ENCODE results near the gene HERC2. TPM values are rescaled to one million over a fixed set of nuclear protein-coding genes. Genes with fewer than 3 reads are reported as not detected.

HERC2 gene
- total RNA-seq, 2 donors from 2014 or later, result 65.1 to 69.8 TPM

GRCh38 chr15:28096670-28097431, 225.1 kb downstream of the HERC2 start:
- DNase-seq (ENCODE audit: low spot score), result no peak
- Histone ChIP-seq H3K27ac (peak overlapping the region; percentile 47 to 64), H3K36me3 (no peaks in the 10 kb centered on the region), H3K9me3 (no peaks in the 10 kb centered on the region), H3K27me3 (replicated peaks; ENCODE audit: insufficient read depth) (no peaks in the 10 kb centered on the region), H3K4me1 (replicated peaks) (no peaks in the 10 kb centered on the region), H3K4me3 (peak overlapping the region; percentile 20 to 37)
- 6% methylated on average over 43 of the region's 72 CpGs for WGBS
- intact Hi-C loops (cut with DNase I), result no loop called here
- TF ChIP-seq, protein P1, sequence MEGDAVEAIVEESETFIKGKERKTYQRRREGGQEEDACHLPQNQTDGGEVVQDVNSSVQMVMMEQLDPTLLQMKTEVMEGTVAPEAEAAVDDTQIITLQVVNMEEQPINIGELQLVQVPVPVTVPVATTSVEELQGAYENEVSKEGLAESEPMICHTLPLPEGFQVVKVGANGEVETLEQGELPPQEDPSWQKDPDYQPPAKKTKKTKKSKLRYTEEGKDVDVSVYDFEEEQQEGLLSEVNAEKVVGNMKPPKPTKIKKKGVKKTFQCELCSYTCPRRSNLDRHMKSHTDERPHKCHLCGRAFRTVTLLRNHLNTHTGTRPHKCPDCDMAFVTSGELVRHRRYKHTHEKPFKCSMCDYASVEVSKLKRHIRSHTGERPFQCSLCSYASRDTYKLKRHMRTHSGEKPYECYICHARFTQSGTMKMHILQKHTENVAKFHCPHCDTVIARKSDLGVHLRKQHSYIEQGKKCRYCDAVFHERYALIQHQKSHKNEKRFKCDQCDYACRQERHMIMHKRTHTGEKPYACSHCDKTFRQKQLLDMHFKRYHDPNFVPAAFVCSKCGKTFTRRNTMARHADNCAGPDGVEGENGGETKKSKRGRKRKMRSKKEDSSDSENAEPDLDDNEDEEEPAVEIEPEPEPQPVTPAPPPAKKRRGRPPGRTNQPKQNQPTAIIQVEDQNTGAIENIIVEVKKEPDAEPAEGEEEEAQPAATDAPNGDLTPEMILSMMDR (IDR thresholded peaks at IDR 0.05), result no peak
- TF ChIP-seq POLR2AphosphoS5 (IDR thresholded peaks at IDR 0.05), result no peak
- no peak for TF ChIP-seq POLR2A (IDR thresholded peaks at IDR 0.05)

DNA sequence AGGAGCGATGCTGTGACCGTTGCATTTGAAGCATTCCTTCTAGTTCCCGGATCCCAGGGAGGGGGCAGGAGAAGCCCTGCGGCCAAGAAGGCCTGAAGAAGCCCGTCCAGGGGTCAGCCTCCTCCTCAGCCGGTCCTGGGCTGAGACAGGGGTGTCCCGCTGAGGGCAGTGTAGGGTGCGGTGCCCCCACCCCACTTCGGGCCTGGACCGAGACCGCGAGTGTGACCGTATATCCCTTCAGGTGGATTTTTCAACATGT, 225.6 kb downstream of the HERC2 start:
- no peak for DNase-seq (ENCODE audit: low spot score)
- Histone ChIP-seq H3K27me3 (replicated peaks; ENCODE audit: insufficient read depth) (no peaks in the 10 kb centered on the region), H3K36me3 (no peaks in the 10 kb centered on the region), H3K4me1 (replicated peaks) (no peaks in the 10 kb centered on the region), H3K4me3 (peak overlapping the region; percentile 20 to 37), H3K9me3 (no peaks in the 10 kb centered on the region), H3K27ac (peak overlapping the region; percentile 47 to 64)
- intact Hi-C loops (cut with DNase I), result no loop called here
- under 1% methylated on average over 13 of the region's 13 CpGs for WGBS
- TF ChIP-seq POLR2A (IDR thresholded peaks at IDR 0.05), result no peak
- TF ChIP-seq, protein P1 (IDR thresholded peaks at IDR 0.05), result no peak
- no peak for TF ChIP-seq POLR2AphosphoS5 (IDR thresholded peaks at IDR 0.05)

DNA sequence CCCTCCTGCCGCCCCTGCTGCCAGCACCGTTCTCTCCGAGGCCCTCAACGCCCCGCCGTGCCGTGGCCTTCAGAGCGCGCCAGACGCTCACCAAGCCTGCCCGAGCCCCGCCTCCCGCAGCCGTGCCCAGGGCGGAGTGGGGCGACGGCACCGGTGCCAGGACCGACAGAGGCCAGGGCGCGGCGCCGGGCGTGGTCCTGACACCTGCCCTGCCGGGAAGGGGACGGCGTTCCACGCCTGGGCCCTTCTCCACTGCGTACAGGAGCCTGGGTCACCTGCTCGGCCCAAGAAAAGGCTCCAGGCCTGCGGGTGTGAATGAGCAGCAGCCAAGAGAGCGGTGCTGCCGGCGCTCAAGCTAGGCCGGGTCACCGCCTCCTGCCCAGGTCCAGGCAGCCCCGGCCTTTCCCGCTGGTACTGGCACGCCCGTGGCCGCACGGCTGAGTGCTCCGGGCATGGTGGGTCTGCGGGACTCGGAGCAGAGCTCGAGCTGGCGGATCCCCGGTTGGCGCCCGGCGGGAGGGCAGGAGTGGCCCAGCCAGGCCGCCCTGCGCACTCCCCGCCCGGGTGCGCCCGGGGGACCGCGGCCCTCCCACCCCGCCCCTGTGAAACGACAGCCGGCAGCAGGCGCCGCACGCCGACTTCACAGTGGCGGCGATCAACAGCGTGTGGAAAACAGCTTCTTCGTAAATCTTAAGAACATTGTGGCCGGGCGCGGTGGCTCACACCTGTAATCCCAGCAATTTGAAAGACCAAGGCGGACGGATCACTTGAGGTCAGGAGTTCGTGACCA, 227.1 kb downstream of the HERC2 start:
- intact Hi-C loops (cut with DNase I), result no loop called here
- no peaks in the 10 kb centered on the region for H3K27me3 ChIP-seq (replicated peaks; ENCODE audit: insufficient read depth)
- 5% methylated on average over 54 of the region's 76 CpGs for WGBS
- H3K9me3 ChIP-seq, result no peaks in the 10 kb centered on the region
- H3K4me1 ChIP-seq (replicated peaks), result no peaks in the 10 kb centered on the region
- H3K27ac ChIP-seq, result peak overlapping the region in 1 of 2 donors; percentile 64
- TF ChIP-seq POLR2A (IDR thresholded peaks at IDR 0.05) (peak; percentile 48), POLR2AphosphoS5 (IDR thresholded peaks at IDR 0.05) (no peak)
- TF ChIP-seq, protein P1 (IDR thresholded peaks at IDR 0.05), result peak in 1 of 4 experiments; percentile 8
- no peaks in the 10 kb centered on the region for H3K36me3 ChIP-seq
- H3K4me3 ChIP-seq, result peak overlapping the region; percentile 13 to 37
- peak; percentile 41 for DNase-seq (ENCODE audit: low spot score)

DNA sequence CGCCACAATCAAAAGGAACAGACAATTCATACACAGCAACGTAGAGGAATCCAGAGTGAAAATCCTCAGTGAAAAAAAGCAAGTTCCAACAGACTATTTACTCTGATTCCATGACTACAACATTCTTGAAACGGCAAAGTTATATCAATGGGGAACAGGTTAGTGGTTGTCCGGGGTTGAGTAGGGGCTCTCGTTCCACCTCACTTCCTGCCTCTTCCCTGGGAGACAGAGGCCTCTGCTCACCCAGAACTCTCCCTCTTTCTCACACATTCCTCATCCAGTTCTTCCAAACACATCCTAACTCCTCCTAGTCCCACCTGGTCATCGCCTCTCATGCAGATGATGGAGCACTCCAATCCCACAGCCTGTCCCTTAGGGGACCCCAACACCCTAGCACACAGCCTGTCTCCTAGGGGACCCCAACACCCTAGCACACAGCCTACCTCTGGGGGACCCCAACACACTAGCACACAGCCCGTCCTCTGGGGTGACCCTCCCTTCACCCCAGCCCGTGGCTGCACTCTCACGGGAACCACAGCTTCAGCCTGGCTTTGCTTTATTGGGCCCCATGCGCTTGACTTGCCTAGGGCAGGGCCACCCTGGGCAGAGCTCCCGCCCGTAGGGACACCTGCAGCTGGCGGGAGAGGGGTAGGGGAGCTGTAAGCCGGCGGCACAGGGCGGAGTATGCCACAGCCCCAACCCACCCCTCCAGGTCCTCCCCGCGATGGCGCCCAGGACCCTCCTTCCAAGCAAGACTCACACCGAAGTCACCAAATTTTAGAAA, 228.0 kb downstream of the HERC2 start:
- no peak for TF ChIP-seq POLR2A (IDR thresholded peaks at IDR 0.05)
- TF ChIP-seq, protein P1 (IDR thresholded peaks at IDR 0.05), result no peak
- no peak for TF ChIP-seq POLR2AphosphoS5 (IDR thresholded peaks at IDR 0.05)
- Histone ChIP-seq H3K27ac (no peak overlapping the region), H3K36me3 (no peaks in the 10 kb centered on the region), H3K4me1 (replicated peaks) (no peaks in the 10 kb centered on the region), H3K4me3 (no peak overlapping the region), H3K27me3 (replicated peaks; ENCODE audit: insufficient read depth) (no peaks in the 10 kb centered on the region), H3K9me3 (no peaks in the 10 kb centered on the region)
- WGBS, result 69% methylated on average over 20 of the region's 20 CpGs
- intact Hi-C loops (cut with DNase I), result no loop called here
- no peak for DNase-seq (ENCODE audit: low spot score)
